ENCODE results near the gene FUOM. TPM values are rescaled to one million over a fixed set of nuclear protein-coding genes. Genes with fewer than 3 reads are reported as not detected.

FUOM gene
- total and polyA plus RNA-seq, 2 of the 4 experiments (the other 2 are of a cell fraction): 26.3 to 52.8 TPM

DNA sequence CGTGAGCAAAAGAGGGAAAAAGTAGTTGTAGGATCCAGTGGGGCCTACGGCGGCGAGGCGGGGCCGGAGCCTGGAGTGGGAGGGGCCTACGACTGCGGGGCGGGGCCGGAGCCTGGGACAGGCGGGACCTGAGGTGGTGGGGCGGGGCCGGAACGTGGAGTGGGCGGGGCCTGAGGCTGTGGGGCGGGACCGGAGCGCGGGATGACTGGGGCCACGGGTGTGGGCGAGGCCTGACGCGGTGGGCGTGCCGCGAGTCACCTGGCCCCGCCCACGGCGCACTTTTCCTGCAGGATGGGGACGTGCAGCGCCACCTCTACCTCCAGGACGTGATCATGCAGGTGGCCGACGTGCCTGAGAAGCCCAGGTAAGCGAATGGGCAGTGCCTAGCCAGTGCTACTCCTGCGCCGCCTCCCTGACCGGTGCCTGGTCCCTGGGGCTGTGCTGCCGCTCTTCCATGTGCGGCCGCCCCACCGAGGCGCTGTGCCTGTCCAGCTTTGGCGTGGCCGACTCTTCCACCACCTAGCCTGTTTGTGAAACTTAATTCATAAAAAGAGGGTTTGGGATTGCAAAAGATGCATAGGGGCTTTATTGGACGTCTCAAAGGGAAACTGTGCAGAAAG is 48.6 kb downstream of the FUOM start:
- peak overlapping the region; percentile 6; the same call in 1 of the 2 replicates for H3K18ac ChIP-seq (ENCODE audit: low read depth, low read length)
- H4K20me1 ChIP-seq (ENCODE audit: insufficient read depth, low read length): peaks cover 33% of the 10 kb centered on the region
- no peak overlapping the region for H2BK15ac ChIP-seq (ENCODE audit: low read depth, low read length)
- peak overlapping the region; percentile 92 for H2BK5ac ChIP-seq (ENCODE audit: low read depth, low read length, poor library complexity, severe bottlenecking)
- ATAC-seq (ENCODE audit: low read depth): peak; percentile 97
- peaks cover 14% of the 10 kb centered on the region; the same call in 1 of the 2 replicates for H3K9me1 ChIP-seq (ENCODE audit: insufficient read depth, low read length)
- peaks cover 14% of the 10 kb centered on the region; the same call in 1 of the 2 replicates for H3K36me3 ChIP-seq (ENCODE audit: control insufficient read depth, insufficient read depth, low read length)
- H2BK20ac ChIP-seq (ENCODE audit: low read depth, low read length): no peak overlapping the region
- peak overlapping the region; percentile 81 for H3K27ac ChIP-seq (ENCODE audit: insufficient read depth, low read length)
- CTCF ChIA-PET: no interaction called here
- peak overlapping the region; percentile 18; the same call in 1 of the 2 replicates for H4K5ac ChIP-seq (ENCODE audit: low read depth, low read length)
- WGBS, 2 experiments (ENCODE audit: extremely low coverage in 2 of 2, insufficient read length in 1 of 2): 11% methylated on average over 15 of the region's 46 CpGs; no CpG with 5 or more reads in 1 of the 2 experiments
- in situ Hi-C loops (cut with MboI; ENCODE audit: low sequenced_read_pairs): no loop called here
- H2AFZ ChIP-seq (replicated peaks; ENCODE audit: low read length, poor library complexity): peak overlapping the region; percentile 99
- H3K56ac ChIP-seq (ENCODE audit: extremely low read depth, insufficient read depth, low read length): peak overlapping the region; percentile 89; the same call in 1 of the 2 replicates
- peak overlapping the region; percentile 99 for H3K4ac ChIP-seq (ENCODE audit: low read depth, low read length)
- intact Hi-C loops (cut with micrococcal nuclease): loop anchor here (2.0 to 5.0 kb wide), 3 partner anchors 47 to 162 kb away; partner anchors contain the start of gene KNDC1
- H3K4me3 ChIP-seq (ENCODE audit: insufficient read depth, low read depth, low read length): peak overlapping the region; percentile 67
- peak overlapping the region; percentile 96 to 98; a peak in 3 of 4 replicates for H4K8ac ChIP-seq (ENCODE audit: low read depth in 2 of 2, low read length in 2 of 2)
- peaks cover 8% of the 10 kb centered on the region for H3K4me1 ChIP-seq (ENCODE audit: control insufficient read depth, insufficient read depth, low read length)
- POLR2A ChIA-PET (ENCODE audit: unreplicated experiment): no interaction called here
- peaks cover 9 to 45% of the 10 kb centered on the region in 2 experiments for H3K79me1 ChIP-seq (ENCODE audit: low read depth in 1 of 2, low read length in 2 of 2)
- H4K91ac ChIP-seq (ENCODE audit: insufficient read depth, low read depth, low read length): peak overlapping the region; percentile 94
- peak overlapping the region; percentile 69; the same call in 1 of the 2 replicates for H2AK5ac ChIP-seq (ENCODE audit: low read depth, low read length)
- H3K4me2 ChIP-seq (ENCODE audit: low read depth, low read length): peak overlapping the region; percentile 61
- dilution Hi-C loops (cut with HindIII; ENCODE audit: low sequenced_read_pairs, unreplicated experiment): no loop called here
- no TSS peak for BruUV-seq (replicated peaks)
- H3K14ac ChIP-seq (replicated peaks; ENCODE audit: low read depth, low read length): peak overlapping the region; percentile 95
- no peaks in the 10 kb centered on the region for H3K27me3 ChIP-seq (ENCODE audit: control insufficient read depth, insufficient read depth, low read length)
- H3K9ac ChIP-seq (ENCODE audit: low read depth, low read length): peak overlapping the region; percentile 66
- H3K23ac ChIP-seq (ENCODE audit: low read depth, low read length): peak overlapping the region; percentile 97
- peak overlapping the region; percentile 99 for H2AK9ac ChIP-seq (replicated peaks; ENCODE audit: low read depth, low read length, poor library complexity)
- TF ChIP-seq CEBPB (IDR thresholded peaks at IDR 0.05; ENCODE audit: low read depth, low read length) (no peak), SMC3 (IDR thresholded peaks at IDR 0.05; ENCODE audit: low read depth, low read length) (no peak), RAD21 (IDR thresholded peaks at IDR 0.05; ENCODE audit: low read length) (no peak), MAZ (IDR thresholded peaks at IDR 0.05; ENCODE audit: borderline replicate concordance, low read depth, low read length) (no peak), RCOR1 (IDR thresholded peaks at IDR 0.05; ENCODE audit: insufficient replicate concordance, low read length) (no peak), POLR2A (IDR thresholded peaks at IDR 0.05; ENCODE audit: low read depth, low read length) (no peak)
- TF ChIP-seq, protein P1, sequence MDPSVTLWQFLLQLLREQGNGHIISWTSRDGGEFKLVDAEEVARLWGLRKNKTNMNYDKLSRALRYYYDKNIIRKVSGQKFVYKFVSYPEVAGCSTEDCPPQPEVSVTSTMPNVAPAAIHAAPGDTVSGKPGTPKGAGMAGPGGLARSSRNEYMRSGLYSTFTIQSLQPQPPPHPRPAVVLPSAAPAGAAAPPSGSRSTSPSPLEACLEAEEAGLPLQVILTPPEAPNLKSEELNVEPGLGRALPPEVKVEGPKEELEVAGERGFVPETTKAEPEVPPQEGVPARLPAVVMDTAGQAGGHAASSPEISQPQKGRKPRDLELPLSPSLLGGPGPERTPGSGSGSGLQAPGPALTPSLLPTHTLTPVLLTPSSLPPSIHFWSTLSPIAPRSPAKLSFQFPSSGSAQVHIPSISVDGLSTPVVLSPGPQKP (IDR thresholded peaks at IDR 0.05; ENCODE audit: borderline replicate concordance, low read depth, low read length): no peak
- H3K9me3 ChIP-seq (ENCODE audit: control insufficient read depth, insufficient read depth, low read length): no peaks in the 10 kb centered on the region
- H2BK120ac ChIP-seq (ENCODE audit: low read depth, low read length): peak overlapping the region; percentile 90
- DNase-seq: peak; percentile 85
